Fibroblast of skin of right quadriceps (primary cell): ENCODE measurements around the gene EIF4A2.
"Not testable (repeated sequence)": the region's sequence is repeated elsewhere in the genome, so short reads cannot be mapped to it uniquely, and the experiment has no call there.

Experiments
- DNase-seq: peaks from one replicate; pipeline ENCODE4 v3.0.0-alpha.2; 2013

Gene EIF4A2

DNA sequence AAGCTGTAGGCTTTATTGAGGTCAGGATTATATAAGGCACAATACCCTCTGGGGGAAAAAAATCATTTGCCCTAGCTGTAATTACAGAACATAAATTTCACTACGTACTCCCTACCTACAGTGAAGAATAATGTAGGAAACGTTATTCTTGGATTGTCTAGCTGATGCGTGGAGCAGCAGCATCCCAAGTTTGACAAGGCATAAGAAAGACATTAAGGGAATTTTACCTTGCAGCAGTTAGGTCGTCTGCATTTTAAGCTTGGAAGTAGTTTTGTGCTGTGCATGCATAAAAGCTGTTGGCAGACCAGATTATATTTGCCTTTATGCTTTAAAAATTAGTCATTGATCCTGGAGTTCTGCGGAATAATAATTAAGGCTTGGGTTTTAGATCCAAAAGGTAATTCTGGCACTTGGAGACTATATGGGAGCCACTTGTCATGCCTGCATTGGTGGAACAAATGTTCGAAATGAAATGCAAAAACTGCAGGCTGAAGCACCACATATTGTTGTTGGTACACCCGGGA is 2.2 kb downstream of the EIF4A2 start:
- DNase-seq, result no peak

DNA sequence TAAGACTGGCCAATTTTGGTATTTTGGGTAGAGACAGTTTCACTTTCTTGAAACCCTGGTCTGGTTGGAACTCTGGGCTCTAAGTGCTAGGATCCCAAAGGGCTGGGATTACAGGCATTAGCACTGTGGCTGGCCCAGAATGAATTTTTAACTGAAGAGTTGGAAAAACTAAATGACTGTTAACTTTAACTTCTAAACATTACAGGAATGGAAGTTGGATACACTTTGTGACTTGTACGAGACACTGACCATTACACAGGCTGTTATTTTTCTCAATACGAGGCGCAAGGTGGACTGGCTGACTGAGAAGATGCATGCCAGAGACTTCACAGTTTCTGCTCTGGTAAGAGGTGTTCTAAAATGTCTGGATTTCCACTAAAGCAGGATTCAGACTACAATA is 3.5 kb downstream of the EIF4A2 start:
- DNase-seq, result no peak

DNA sequence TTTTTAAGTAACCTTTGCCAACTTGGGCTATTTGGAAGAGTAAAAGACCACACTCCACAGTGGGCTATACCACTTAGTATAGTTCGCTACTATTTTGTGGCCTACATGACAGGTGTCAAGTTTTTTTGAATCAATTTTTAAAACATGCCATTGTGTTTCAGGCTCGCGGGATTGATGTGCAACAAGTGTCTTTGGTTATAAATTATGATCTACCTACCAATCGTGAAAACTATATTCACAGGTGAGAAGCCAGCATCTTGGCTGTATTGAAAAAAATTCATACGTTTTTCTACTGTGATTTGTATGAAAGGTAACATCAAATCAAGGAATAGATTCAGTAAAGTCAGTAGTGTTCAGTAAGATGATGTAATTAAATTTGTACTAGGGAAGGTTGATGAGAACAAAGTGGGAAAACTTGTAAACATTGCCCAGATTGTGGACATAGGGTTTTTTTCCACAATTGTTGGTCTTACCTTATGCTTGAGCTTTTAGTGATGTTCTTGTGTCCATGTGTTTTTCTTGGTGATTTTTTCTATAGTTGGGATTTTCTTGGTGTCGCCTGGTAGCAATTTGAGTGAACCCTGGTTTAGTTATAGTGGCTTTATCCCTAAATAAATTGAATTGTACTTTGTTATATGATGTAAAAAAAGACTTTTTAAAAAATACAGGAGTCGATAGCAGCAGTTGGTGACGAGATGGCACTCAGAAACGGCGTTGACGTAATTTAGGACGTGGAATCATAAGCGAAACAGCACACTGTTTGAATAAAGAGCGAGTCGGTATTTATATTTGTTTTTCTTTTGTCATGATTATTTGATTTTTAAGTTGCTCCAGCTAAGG is 4.5 kb downstream of the EIF4A2 start:
- DNase-seq, result no peak

- DNase-seq, result no peak
Observed at GRCh38 chr3:186788482-186789370, 5.3 kb downstream of the EIF4A2 start.

- peak; percentile 27 for DNase-seq
Observed at GRCh38 chr3:186789554-186790260, 6.3 kb downstream of the EIF4A2 start.

DNA sequence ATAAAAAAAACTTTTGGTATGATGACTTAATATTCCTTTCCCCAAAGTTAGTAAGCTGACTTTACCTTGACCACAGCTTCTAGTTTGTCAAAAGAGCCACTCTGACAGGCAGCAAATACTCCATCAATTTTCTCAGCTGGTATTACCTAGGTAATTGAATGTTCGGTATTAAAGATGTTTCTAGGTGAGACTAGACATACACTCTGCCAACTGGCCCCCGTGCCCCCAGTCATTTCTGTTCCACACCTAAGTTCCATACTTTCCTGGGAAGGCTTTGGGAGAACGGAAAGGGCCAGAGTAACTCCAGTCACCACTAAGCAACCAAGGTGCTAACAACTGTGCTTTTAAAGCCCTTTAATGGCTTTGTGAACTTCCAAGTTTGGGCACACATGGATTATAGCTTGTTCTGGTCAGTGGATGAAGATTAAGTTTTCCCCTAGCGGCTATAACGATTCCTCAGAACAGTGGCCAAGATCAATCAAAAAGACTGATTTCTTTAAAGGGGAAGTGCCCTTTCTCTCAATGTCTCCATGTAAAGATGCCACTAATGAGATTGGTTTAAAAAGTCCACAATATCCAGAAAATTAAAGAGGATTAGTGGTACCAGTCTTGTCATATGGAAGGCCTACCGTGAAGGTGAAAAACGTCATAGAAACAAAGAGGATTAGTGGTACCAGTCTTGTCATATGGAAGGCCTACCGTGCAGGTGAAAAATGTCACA is 7.0 kb downstream of the EIF4A2 start:
- DNase-seq, result peak; percentile 46

- DNase-seq, result no peak
Observed at GRCh38 chr3:186798239-186798874, 15.0 kb downstream of the EIF4A2 start.

DNA sequence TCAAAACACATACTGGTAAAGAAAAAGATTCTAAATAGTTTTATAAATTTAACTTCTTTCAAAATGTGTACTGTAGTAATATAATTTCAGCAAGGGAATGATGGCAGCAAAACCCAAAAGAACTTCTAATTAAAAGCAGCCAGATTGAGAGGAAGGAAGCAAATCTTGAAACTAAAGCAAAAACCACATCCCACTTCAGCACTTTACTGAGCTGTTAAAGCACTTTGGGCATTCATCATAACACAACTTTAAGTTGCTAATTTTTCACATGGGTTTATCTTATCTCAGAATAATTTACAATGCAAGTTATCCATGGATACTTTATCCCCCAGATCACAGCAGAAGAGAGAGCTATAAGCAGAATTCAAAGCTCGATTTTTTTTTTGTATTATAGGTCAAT is 16.9 kb downstream of the EIF4A2 start:
- DNase-seq, result no peak

- DNase-seq, result no peak
Observed at GRCh38 chr3:186802701-186803100, 19.3 kb downstream of the EIF4A2 start.

DNA sequence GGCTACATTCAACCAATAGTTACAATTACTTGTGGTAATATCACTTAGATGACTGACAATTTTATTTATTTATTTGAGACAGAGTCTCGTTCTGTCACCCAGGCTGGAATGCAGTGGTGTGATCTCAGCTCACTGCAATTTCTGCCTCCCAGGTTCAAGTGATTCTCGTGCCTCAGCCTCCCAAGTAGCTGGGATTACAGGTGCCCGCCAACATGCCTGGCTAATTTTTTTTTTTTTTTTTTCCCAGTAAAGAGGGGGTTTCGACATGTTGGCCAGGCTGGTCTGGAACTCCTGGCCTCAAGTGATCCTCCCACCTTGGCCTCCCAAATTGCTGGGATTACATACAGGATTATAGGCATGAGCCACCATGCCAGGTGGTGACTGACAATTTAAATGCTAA is 20.1 kb downstream of the EIF4A2 start:
- not testable (repeated sequence) for DNase-seq

GRCh38 chr3:186806089-186807055 is 23.0 kb downstream of the EIF4A2 start, which contains the start of gene RFC4:
TSS of gene RFC4 (minus strand) at chr3:186806482. CDS start at chr3:186804713, 1,769 bp downstream.
- peak; percentile 74 for DNase-seq

DNA sequence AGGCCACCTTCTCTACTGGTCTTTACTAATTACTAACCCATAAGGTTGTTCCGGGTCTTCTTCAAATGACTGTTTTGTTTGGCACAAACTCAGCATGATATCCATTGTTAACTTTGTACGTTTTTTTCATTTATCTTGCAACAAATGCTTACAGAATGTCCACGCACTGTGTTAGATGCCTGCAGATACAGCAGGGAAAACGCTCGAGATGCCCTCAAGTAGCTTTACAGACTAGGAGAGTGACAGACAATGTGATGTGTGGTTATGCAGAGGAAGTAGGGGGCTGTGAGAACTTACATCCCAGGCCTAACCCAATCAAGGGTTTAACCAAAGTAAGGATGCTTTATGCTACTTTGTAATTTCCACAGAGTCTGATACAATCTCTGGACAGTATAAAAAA is 23.9 kb downstream of the EIF4A2 start:
- DNase-seq, result no peak

- DNase-seq, result no peak
Observed at GRCh38 chr3:186810336-186810996, 27.1 kb downstream of the EIF4A2 start.

GRCh38 chr3:186811313-186811712 is 27.9 kb downstream of the EIF4A2 start:
- DNase-seq, result not testable (repeated sequence)

DNA sequence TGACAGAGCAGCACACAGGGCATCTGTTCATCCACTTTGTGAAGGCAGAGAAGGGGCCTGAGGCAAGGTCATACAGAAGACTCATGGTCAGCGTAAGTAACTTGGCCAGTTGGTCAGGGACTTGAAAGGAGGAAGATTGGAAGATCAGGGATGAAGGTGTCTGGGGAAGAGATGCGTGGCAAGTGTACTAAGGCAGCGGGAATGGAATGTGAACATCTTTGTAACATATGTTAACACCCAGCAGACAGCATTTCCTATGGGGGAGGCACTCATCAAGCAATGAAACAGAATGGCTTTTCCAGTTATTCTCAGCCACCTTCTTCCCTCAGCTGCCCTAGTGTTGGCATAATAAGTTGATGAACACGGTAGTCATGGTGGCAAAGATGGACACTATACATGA is 30.7 kb downstream of the EIF4A2 start:
- DNase-seq, result peak; percentile 31

- peak; percentile 87 for DNase-seq
Observed at GRCh38 chr3:186815435-186815834, 32.1 kb downstream of the EIF4A2 start.

DNA sequence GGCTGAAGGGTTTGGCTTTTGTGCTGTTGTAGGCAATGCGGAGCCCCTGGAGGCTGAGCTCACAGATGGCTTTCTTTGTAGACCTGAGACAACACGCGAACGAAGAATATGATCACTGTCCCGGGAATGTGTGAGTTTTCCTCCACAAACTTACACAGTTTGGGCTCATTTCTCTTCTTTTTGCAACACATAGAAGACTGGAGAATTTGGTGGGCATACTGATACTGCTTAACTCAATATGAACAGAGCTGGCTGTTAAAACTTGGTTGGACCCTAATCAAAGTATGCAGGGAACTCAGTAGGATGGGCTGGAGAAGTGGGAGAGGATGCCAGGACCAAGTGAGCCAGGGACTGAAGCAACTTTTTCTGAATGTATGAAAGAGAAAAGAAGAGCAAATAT is 35.1 kb downstream of the EIF4A2 start:
- no peak for DNase-seq

GRCh38 chr3:186818956-186819355 is 35.6 kb downstream of the EIF4A2 start:
- no peak for DNase-seq

DNA sequence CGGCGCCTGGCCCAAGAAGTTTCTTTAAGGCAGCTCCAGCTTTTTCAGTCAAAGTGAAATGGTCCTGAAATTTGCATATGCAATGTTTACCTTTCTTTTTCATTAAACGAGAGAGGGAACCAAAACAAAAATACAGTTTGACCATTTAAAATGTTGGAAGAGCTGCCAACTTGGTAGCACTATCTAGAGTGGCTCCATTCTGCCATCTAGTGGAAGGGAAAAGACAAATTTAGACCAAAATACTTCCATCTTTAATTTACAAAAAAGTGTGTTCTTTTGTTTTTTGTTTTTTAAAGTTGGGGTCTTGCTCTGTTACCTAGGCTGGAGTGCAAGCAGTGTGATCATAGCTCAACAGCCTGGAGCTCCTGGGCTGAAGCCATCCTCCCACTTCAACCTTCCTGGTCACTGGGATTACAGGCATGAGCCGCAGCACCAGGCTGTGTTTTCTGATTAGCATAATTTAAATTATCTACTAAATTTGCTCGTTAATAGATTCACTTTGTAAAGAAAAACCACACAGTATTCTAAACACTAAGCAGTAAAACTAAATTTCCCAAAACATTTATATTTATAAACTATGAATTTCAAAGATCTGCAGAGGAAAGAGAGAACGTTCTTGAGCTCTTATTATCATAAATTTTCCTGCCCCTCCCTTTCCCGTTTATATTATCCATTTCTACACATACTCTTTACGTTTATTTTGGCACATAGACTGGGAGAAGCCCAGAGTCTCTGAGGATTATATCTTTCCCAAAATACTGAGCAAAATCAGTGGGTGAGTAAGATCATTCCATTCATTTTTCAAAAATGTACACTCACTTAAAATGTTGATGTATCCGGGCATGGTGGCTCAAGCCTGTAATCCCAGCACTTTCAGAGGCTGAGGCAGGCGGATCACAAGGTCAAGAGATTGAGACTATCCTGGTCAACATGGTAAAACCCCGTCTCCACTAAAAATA is 38.3 kb downstream of the EIF4A2 start:
- DNase-seq, result peak; percentile 82
